Measurements from ENCODE around the gene CUL4A.

CUL4A gene

GRCh38 chr13:113288880-113289279 lies 79.5 kb downstream of the CUL4A start:
- Histone ChIP-seq H3K9me3 (ENCODE audit: insufficient read depth, low read length) (no peaks in the 10 kb centered on the region), H3F3A (ENCODE audit: insufficient read depth) (no peaks in the 10 kb centered on the region), H2AFZ (ENCODE audit: low read depth, low read length, severe bottlenecking) (no peak overlapping the region), H4K20me1 (ENCODE audit: low read depth, low read length) (no peaks in the 10 kb centered on the region), H3K27me3 (ENCODE audit: low read length) (no peaks in the 10 kb centered on the region), H3K9ac (ENCODE audit: low read length) (no peak overlapping the region), H3K9me2 (replicated peaks; ENCODE audit: insufficient read depth, low read length) (no peaks in the 10 kb centered on the region), H3K4me3 (ENCODE audit: insufficient read depth, low read length, poor library complexity, severe bottlenecking) (no peak overlapping the region), H3K36me3 (ENCODE audit: low read length) (no peaks in the 10 kb centered on the region), H3K27ac (ENCODE audit: low read depth, low read length) (no peak overlapping the region), H3K79me2 (ENCODE audit: insufficient read depth, low read length) (no peaks in the 10 kb centered on the region), H3K4me2 (ENCODE audit: low read depth, low read length, poor library complexity, severe bottlenecking) (no peak overlapping the region)
- TF ChIP-seq EZH2phosphoT487 (conservative IDR thresholded peaks at IDR 0.05; ENCODE audit: low read length), result no peak
- no peak for TF ChIP-seq CTCF (IDR thresholded peaks at IDR 0.05; ENCODE audit: insufficient read depth, low read length, poor library complexity, severe bottlenecking)

- 0 out of 2 replicates have a peak, but pooled peaks cover 8% of the 10 kb centered on the region for H3F3A ChIP-seq (ENCODE audit: insufficient read depth)
Observed at GRCh38 chr13:113291129-113291528, 81.7 kb downstream of the CUL4A start.

GRCh38 chr13:113292021-113292862 lies 82.8 kb downstream of the CUL4A start:
- Histone ChIP-seq H3K27ac (ENCODE audit: low read depth, low read length) (no peak overlapping the region), H3K4me2 (ENCODE audit: low read depth, low read length, poor library complexity, severe bottlenecking) (peak overlapping the region; percentile 18), H4K20me1 (ENCODE audit: low read depth, low read length) (no peaks in the 10 kb centered on the region), H3K9me3 (ENCODE audit: insufficient read depth, low read length) (no peaks in the 10 kb centered on the region), H3K36me3 (ENCODE audit: low read length) (no peaks in the 10 kb centered on the region), H3K9ac (ENCODE audit: low read length) (peak overlapping the region; percentile 14; the same call in 1 of the 2 replicates), H3K4me3 (ENCODE audit: insufficient read depth, low read length, poor library complexity, severe bottlenecking) (no peak overlapping the region), H3K27me3 (ENCODE audit: low read length) (no peaks in the 10 kb centered on the region), H2AFZ (ENCODE audit: low read depth, low read length, severe bottlenecking) (peak overlapping the region; percentile 47), H3K9me2 (replicated peaks; ENCODE audit: insufficient read depth, low read length) (no peaks in the 10 kb centered on the region), H3K79me2 (ENCODE audit: insufficient read depth, low read length) (no peaks in the 10 kb centered on the region), H3F3A (ENCODE audit: insufficient read depth) (0 out of 2 replicates have a peak, but pooled peaks cover 8% of the 10 kb centered on the region)
- TF ChIP-seq CTCF (IDR thresholded peaks at IDR 0.05; ENCODE audit: insufficient read depth, low read length, poor library complexity, severe bottlenecking) (no peak), EZH2phosphoT487 (conservative IDR thresholded peaks at IDR 0.05; ENCODE audit: low read length) (no peak)

More at GRCh38 chr13:113291129-113291528, 81.7 kb downstream of the CUL4A start:
- Histone ChIP-seq H3K4me3 (ENCODE audit: insufficient read depth, low read length, poor library complexity, severe bottlenecking) (no peak overlapping the region), H3K79me2 (ENCODE audit: insufficient read depth, low read length) (no peaks in the 10 kb centered on the region), H2AFZ (ENCODE audit: low read depth, low read length, severe bottlenecking) (no peak overlapping the region), H3K27me3 (ENCODE audit: low read length) (no peaks in the 10 kb centered on the region), H3K27ac (ENCODE audit: low read depth, low read length) (no peak overlapping the region), H3K4me2 (ENCODE audit: low read depth, low read length, poor library complexity, severe bottlenecking) (no peak overlapping the region), H4K20me1 (ENCODE audit: low read depth, low read length) (no peaks in the 10 kb centered on the region), H3K9me2 (replicated peaks; ENCODE audit: insufficient read depth, low read length) (no peaks in the 10 kb centered on the region), H3K36me3 (ENCODE audit: low read length) (no peaks in the 10 kb centered on the region), H3K9me3 (ENCODE audit: insufficient read depth, low read length) (no peaks in the 10 kb centered on the region), H3K9ac (ENCODE audit: low read length) (no peak overlapping the region)
- TF ChIP-seq CTCF (IDR thresholded peaks at IDR 0.05; ENCODE audit: insufficient read depth, low read length, poor library complexity, severe bottlenecking) (no peak), EZH2phosphoT487 (conservative IDR thresholded peaks at IDR 0.05; ENCODE audit: low read length) (no peak)

Measured in SU-DHL-6 (cell line).